GM12874 (cell line): ENCODE data around the gene KRTAP5-6.

Experiments
- TF ChIP-seq, protein P1 (sequence below): IDR thresholded peaks from 2 replicates; pipeline ENCODE4 v1.5.1; 2011; ENCODE audit warnings: low read depth, mild to moderate bottlenecking, control low read depth, low read length, moderate library complexity; ENCODE audit not compliant: insufficient read depth

KRTAP5-6 gene

GRCh38 chr11:1669546-1670218 lies 27.3 kb upstream of the KRTAP5-6 start:
- TF ChIP-seq, protein P1, sequence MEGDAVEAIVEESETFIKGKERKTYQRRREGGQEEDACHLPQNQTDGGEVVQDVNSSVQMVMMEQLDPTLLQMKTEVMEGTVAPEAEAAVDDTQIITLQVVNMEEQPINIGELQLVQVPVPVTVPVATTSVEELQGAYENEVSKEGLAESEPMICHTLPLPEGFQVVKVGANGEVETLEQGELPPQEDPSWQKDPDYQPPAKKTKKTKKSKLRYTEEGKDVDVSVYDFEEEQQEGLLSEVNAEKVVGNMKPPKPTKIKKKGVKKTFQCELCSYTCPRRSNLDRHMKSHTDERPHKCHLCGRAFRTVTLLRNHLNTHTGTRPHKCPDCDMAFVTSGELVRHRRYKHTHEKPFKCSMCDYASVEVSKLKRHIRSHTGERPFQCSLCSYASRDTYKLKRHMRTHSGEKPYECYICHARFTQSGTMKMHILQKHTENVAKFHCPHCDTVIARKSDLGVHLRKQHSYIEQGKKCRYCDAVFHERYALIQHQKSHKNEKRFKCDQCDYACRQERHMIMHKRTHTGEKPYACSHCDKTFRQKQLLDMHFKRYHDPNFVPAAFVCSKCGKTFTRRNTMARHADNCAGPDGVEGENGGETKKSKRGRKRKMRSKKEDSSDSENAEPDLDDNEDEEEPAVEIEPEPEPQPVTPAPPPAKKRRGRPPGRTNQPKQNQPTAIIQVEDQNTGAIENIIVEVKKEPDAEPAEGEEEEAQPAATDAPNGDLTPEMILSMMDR: no peak

DNA sequence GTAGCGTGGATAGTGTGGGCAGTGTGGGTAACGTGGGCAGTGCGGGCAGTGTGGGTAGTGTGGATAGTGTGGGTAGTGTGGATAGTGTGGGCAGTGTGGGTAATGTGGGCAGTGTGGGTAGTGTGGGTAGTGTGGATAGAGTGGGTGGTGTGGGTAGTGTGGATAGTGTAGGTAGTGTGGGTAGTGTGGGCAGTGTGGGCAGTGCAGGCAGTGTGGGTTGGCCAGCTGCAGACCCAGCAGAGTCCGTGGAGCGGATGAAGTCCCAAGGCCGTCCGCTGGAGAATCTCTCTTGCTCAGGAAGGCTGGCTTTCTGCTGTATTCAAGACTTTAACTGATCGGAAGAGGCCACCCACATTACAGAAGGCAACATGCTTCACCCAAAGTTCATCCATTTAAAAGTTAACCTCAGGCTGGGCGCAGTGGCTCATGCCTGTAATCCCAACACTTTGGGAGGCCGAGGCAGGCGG lies 26.1 kb upstream of the KRTAP5-6 start:
- TF ChIP-seq, protein P1: no peak

DNA sequence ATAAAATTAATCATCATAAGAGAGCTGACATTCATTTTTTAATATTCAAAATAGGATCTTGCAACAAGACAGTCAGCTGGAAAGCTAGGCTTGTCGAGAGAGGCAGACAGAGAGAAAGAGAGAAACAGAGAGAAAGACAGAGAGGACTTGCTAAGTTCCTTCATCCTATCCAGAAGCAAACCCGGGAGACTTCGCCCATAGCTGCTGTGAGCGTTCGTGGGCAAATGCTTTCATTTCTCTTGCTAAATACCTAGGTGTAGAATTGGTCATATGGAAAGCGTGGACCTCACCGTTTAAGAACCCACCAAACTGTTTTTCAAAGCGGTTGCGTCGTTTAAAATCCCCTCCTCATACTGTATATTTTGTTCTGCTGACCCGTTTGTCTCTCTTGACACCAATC lies 25.3 kb upstream of the KRTAP5-6 start:
- TF ChIP-seq, protein P1: no peak

GRCh38 chr11:1672613-1673350 lies 24.2 kb upstream of the KRTAP5-6 start:
- TF ChIP-seq, protein P1: no peak

DNA sequence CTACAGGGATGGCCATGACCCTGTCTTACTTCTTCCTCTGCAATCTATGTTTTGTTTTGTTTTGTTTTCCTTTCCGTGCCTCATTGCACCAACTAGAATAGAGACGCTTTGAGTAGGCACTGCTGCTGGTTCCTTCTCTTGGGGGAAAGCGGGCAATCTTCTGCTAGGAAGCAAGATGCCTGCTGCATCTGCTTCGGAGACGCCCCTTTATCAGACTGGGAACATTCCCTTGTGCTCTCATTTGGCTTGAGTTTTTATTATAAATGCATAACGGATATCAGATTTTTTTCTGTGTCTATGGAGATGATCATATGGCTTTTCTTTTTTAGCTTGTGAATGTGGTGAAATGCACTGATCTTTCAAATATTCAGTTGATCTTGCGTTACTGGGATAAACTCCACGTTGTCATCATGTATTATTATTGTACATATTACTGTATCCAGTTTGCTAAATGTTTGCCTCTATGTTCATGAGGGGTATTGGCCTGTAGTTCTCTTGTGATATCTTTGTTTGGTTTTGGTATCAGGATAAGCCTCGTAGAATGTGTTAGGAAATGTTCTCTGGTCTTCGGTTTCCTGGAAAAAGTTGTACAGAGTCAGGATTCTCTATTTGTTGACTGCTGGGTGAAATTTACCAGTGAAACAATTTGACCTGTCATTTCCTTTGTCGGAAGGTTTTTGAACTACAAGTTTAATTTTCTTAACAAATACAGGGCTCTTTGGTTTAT lies 23.4 kb upstream of the KRTAP5-6 start:
- TF ChIP-seq, protein P1: no peak

- TF ChIP-seq, protein P1: no peak
These were observed 22.5 kb upstream of the KRTAP5-6 start for GRCh38 chr11:1674173-1675131.
